Activated CD4-positive, alpha-beta memory T cell treated with anti-CD3 and anti-CD28 coated beads, Interleukin-2, amount 10 ng/mL, durations not matched to agents 7 days and 5 days (primary cell): ENCODE results near the gene OSGEPL1. TPM values are rescaled to one million over a fixed set of nuclear protein-coding genes. Genes with fewer than 3 reads are reported as not detected.
"Not testable (repeated sequence)": the region's sequence is repeated elsewhere in the genome, so short reads cannot be mapped to it uniquely, and the experiment has no call there.

ENCODE experiments used
- CTCF ChIA-PET: fragments of 350-600 bp; sonication (Branson Sonifier 250); formaldehyde crosslinking; loops from one replicate; lab custom pipeline; 2021; ENCODE audit warnings: antibody characterized with exemption, inconsistent platforms; lab: Charles Lee
- POLR2A ChIA-PET: fragments of 350-600 bp; sonication (Branson Sonifier 250); formaldehyde crosslinking; loops from one replicate; lab custom pipeline; 2021; ENCODE audit warnings: antibody characterized with exemption; lab: Charles Lee
- DNase-seq: peaks from one replicate; pipeline ENCODE4 v3.0.0-alpha.2; 2020
- H3K27ac Mint-ChIP-seq: one replicate; pipeline ENCODE4 v1.8.0; 2021; ENCODE audit warnings: mild to moderate bottlenecking, mixed read lengths
- H3K27me3 Mint-ChIP-seq: one replicate; pipeline ENCODE4 v1.8.0; 2021; ENCODE audit warnings: mixed read lengths
- H3K36me3 Mint-ChIP-seq: one replicate; pipeline ENCODE4 v1.8.0; 2021; ENCODE audit warnings: low read depth, mixed read lengths
- H3K4me1 Mint-ChIP-seq: one replicate; pipeline ENCODE4 v1.8.0; 2021; ENCODE audit warnings: mixed read lengths
- H3K4me3 Mint-ChIP-seq: one replicate; pipeline ENCODE4 v1.8.0; 2021; ENCODE audit warnings: mild to moderate bottlenecking, mixed read lengths
- H3K9me3 Mint-ChIP-seq: one replicate; pipeline ENCODE4 v1.8.0; 2021; ENCODE audit warnings: mixed read lengths
- total RNA-seq, 2 experiments: library from RNA; stranded (reverse); gene quantifications; one replicate each; pipeline ENCODE4 v1.2.3, GENCODE V29; 2021

OSGEPL1 gene
- total RNA-seq, 2 experiments from 2014 or later = 8.0 TPM

GRCh38 chr2:189783451-189783926 is 20.9 kb upstream of the OSGEPL1 start:
- peak overlapping the region; percentile 93 for H3K4me3 Mint-ChIP-seq
- H3K27ac Mint-ChIP-seq = peak overlapping the region; percentile 93
- peaks cover 62% of the 10 kb centered on the region for H3K4me1 Mint-ChIP-seq
- ChIA-PET CTCF (interaction anchor here (0.7 to 2.3 kb wide), 5 partner anchors 15 to 124 kb away, joined by 3 to 25 read pairs (median 3); partner anchors contain the start of genes ASNSD1 and OSGEPL1), POLR2A (interaction anchor here (0.6 to 8.8 kb wide), 14 partner anchors 8 to 867 kb away, joined by 3 to 104 read pairs (median 4); partner anchors contain the start of genes ANKAR, OSGEPL1 and WDR75)
- H3K9me3 Mint-ChIP-seq = no peaks in the 10 kb centered on the region
- no peak for DNase-seq
- no peaks in the 10 kb centered on the region for H3K27me3 Mint-ChIP-seq
- peaks cover 71% of the 10 kb centered on the region for H3K36me3 Mint-ChIP-seq

- ChIA-PET CTCF (interaction anchor here (1.4 kb wide), 1 partner anchor 19 kb away, joined by 7 read pairs; the partner anchor contains the start of gene OSGEPL1), POLR2A (interaction anchor here (0.7 to 8.8 kb wide), 5 partner anchors 9 to 537 kb away, joined by 3 to 104 read pairs (median 6); partner anchors contain the start of genes HIBCH and OSGEPL1)
- Mint-ChIP-seq H3K4me1 (peaks cover 60% of the 10 kb centered on the region), H3K36me3 (peaks cover 76% of the 10 kb centered on the region), H3K4me3 (peak overlapping the region; percentile 93), H3K9me3 (no peaks in the 10 kb centered on the region), H3K27me3 (no peaks in the 10 kb centered on the region), H3K27ac (peak overlapping the region; percentile 93)
- peak; percentile 21 for DNase-seq
Observed at GRCh38 chr2:189782221-189782671, 19.7 kb upstream of the OSGEPL1 start.

- Mint-ChIP-seq H3K4me3 (no peak overlapping the region), H3K9me3 (no peaks in the 10 kb centered on the region), H3K27me3 (no peaks in the 10 kb centered on the region), H3K36me3 (peaks cover 51% of the 10 kb centered on the region), H3K4me1 (peaks cover 5% of the 10 kb centered on the region), H3K27ac (no peak overlapping the region)
- CTCF ChIA-PET = interaction anchor here (0.6 to 1.6 kb wide), 3 partner anchors 9 to 64 kb away, joined by 4 to 10 read pairs (median 5); partner anchors contain the start of gene OSGEPL1
- POLR2A ChIA-PET = interaction anchor here (1.0 to 1.9 kb wide), 2 partner anchors 9 to 10 kb away, joined by 3 to 7 read pairs; partner anchors contain the start of gene OSGEPL1
- DNase-seq = no peak
Observed at GRCh38 chr2:189772212-189772611, 9.6 kb upstream of the OSGEPL1 start.

- H3K9me3 Mint-ChIP-seq = no peaks in the 10 kb centered on the region
- H3K4me1 Mint-ChIP-seq = peaks cover 5% of the 10 kb centered on the region
- no peaks in the 10 kb centered on the region for H3K27me3 Mint-ChIP-seq
- POLR2A ChIA-PET = no interaction called here
- H3K4me3 Mint-ChIP-seq = no peak overlapping the region
- no peak overlapping the region for H3K27ac Mint-ChIP-seq
- CTCF ChIA-PET = interaction anchor here (1.6 kb wide), 1 partner anchor 8 kb away, joined by 10 read pairs; the partner anchor contains the start of gene OSGEPL1
- H3K36me3 Mint-ChIP-seq = peaks cover 55% of the 10 kb centered on the region
- DNase-seq = no peak
Observed at GRCh38 chr2:189770590-189771322, 8.2 kb upstream of the OSGEPL1 start.

GRCh38 chr2:189763908-189764661 is 1.5 kb upstream of the OSGEPL1 start:
- H3K4me1 Mint-ChIP-seq = peaks cover 17% of the 10 kb centered on the region
- H3K36me3 Mint-ChIP-seq = peaks cover 21% of the 10 kb centered on the region
- H3K9me3 Mint-ChIP-seq = no peaks in the 10 kb centered on the region
- DNase-seq = no peak
- no peak overlapping the region for H3K4me3 Mint-ChIP-seq
- POLR2A ChIA-PET = interaction anchor here (0.7 to 4.9 kb wide), 6 partner anchors 10 to 1117 kb away, joined by 3 to 104 read pairs (median 14); partner anchors contain the start of genes ASNSD1, ORMDL1 and PMS1
- CTCF ChIA-PET = interaction anchor here (1.3 to 4.6 kb wide), 11 partner anchors 7 to 102 kb away, joined by 3 to 45 read pairs (median 10); partner anchors contain the start of genes ANKAR and ASNSD1
- peak overlapping the region; percentile 54 for H3K27ac Mint-ChIP-seq
- H3K27me3 Mint-ChIP-seq = no peaks in the 10 kb centered on the region

- POLR2A ChIA-PET = interaction anchor here (0.8 to 4.9 kb wide), 16 partner anchors 8 to 1119 kb away, joined by 3 to 104 read pairs (median 6); partner anchors contain the start of genes ANKAR, ASNSD1, INPP1 and NEMP2
- peak overlapping the region; percentile 97 for H3K27ac Mint-ChIP-seq
- peak overlapping the region; percentile 90 for H3K4me3 Mint-ChIP-seq
- CTCF ChIA-PET = interaction anchor here (0.7 to 4.6 kb wide), 29 partner anchors 9 to 914 kb away, joined by 3 to 45 read pairs (median 4); partner anchors contain the start of genes ANKAR, ASNSD1, ORMDL1 and PMS1
- peaks cover 12% of the 10 kb centered on the region for H3K36me3 Mint-ChIP-seq
- no peak for DNase-seq
- peaks cover 17% of the 10 kb centered on the region for H3K4me1 Mint-ChIP-seq
- no peaks in the 10 kb centered on the region for H3K27me3 Mint-ChIP-seq
- no peaks in the 10 kb centered on the region for H3K9me3 Mint-ChIP-seq
Observed at GRCh38 chr2:189762229-189762550, 402 bp downstream of the OSGEPL1 start.

- H3K27ac Mint-ChIP-seq, H3K9me3 Mint-ChIP-seq, H3K27me3 Mint-ChIP-seq, H3K4me3 Mint-ChIP-seq, DNase-seq, POLR2A ChIA-PET, H3K36me3 Mint-ChIP-seq: not testable (repeated sequence)
- CTCF ChIA-PET = interaction anchor here (4.6 kb wide), 1 partner anchor 9 kb away, joined by 45 read pairs; no protein-coding TSS in a partner anchor
- H3K4me1 Mint-ChIP-seq = peaks cover 17% of the 10 kb centered on the region
Observed at GRCh38 chr2:189760154-189760553, 2.4 kb downstream of the OSGEPL1 start.

- no peak for DNase-seq
- CTCF ChIA-PET = no interaction called here
- Mint-ChIP-seq H3K4me1 (peaks cover under 1% of the 10 kb centered on the region), H3K9me3 (no peaks in the 10 kb centered on the region), H3K36me3 (no peaks in the 10 kb centered on the region), H3K4me3 (no peak overlapping the region), H3K27ac (no peak overlapping the region), H3K27me3 (no peaks in the 10 kb centered on the region)
- POLR2A ChIA-PET = no interaction called here
Observed at GRCh38 chr2:189756311-189756952, 6.2 kb downstream of the OSGEPL1 start.

GRCh38 chr2:189751080-189751658 is 11.4 kb downstream of the OSGEPL1 start:
- Mint-ChIP-seq H3K4me3 (no peak overlapping the region), H3K9me3 (no peaks in the 10 kb centered on the region), H3K27me3 (no peaks in the 10 kb centered on the region), H3K4me1 (no peaks in the 10 kb centered on the region), H3K27ac (no peak overlapping the region), H3K36me3 (peaks cover 5% of the 10 kb centered on the region)
- CTCF ChIA-PET = interaction anchor here (0.7 to 4.2 kb wide), 10 partner anchors 8 to 609 kb away, joined by 3 to 45 read pairs (median 4); partner anchors contain the start of genes OSGEPL1 and WDR75
- POLR2A ChIA-PET = interaction anchor here (2.1 kb wide), 1 partner anchor 11 kb away, joined by 5 read pairs; the partner anchor contains the start of gene OSGEPL1
- DNase-seq = peak; percentile 42

GRCh38 chr2:189729430-189729829 is 33.2 kb downstream of the OSGEPL1 start:
- Mint-ChIP-seq H3K9me3 (no peaks in the 10 kb centered on the region), H3K36me3 (peaks cover 8% of the 10 kb centered on the region), H3K4me1 (no peaks in the 10 kb centered on the region), H3K27me3 (no peaks in the 10 kb centered on the region), H3K27ac (no peak overlapping the region), H3K4me3 (no peak overlapping the region)
- DNase-seq = no peak
- POLR2A ChIA-PET = no interaction called here
- CTCF ChIA-PET = no interaction called here

- no peak for DNase-seq
- peaks cover 9% of the 10 kb centered on the region for H3K4me1 Mint-ChIP-seq
- CTCF ChIA-PET = interaction anchor here (0.7 kb wide), 1 partner anchor 36 kb away, joined by 5 read pairs; no protein-coding TSS in a partner anchor
- peaks cover 8% of the 10 kb centered on the region for H3K36me3 Mint-ChIP-seq
- no peaks in the 10 kb centered on the region for H3K27me3 Mint-ChIP-seq
- H3K4me3 Mint-ChIP-seq = no peak overlapping the region
- no peak overlapping the region for H3K27ac Mint-ChIP-seq
- POLR2A ChIA-PET = no interaction called here
- no peaks in the 10 kb centered on the region for H3K9me3 Mint-ChIP-seq
Observed at GRCh38 chr2:189726849-189727248, 35.7 kb downstream of the OSGEPL1 start.
